ENCODE measurements around the gene PSMD6.

Gene PSMD6

DNA sequence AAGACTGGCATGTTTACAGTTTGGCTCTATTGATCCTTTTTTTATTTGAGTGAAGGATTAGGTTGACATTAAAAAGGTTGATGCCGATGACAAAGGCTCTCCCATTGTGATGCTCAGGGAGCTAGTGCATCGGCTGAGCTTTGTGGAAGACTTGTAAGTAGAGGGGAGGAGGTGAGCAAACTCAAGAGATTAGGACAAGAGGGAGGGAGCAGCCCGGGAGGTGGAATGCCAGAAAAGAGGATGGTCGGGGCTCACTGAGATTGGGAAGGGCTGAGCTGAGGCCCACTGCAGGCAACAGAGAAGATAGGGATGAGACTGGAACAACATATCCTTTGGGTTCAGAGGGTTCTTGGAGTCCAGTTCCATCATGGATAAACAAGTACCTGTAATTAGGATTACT lies 26.5 kb upstream of the PSMD6 start:
- no peak overlapping the region for H2AFZ ChIP-seq (ENCODE audit: low read depth, low read length, severe bottlenecking)
- H3K36me3 ChIP-seq (ENCODE audit: low read length), result no peaks in the 10 kb centered on the region
- no peaks in the 10 kb centered on the region for H3K79me2 ChIP-seq (ENCODE audit: insufficient read depth, low read length)
- H3F3A ChIP-seq (ENCODE audit: insufficient read depth), result no peaks in the 10 kb centered on the region
- no peaks in the 10 kb centered on the region for H3K9me2 ChIP-seq (replicated peaks; ENCODE audit: insufficient read depth, low read length)
- TF ChIP-seq EZH2phosphoT487 (conservative IDR thresholded peaks at IDR 0.05; ENCODE audit: low read length) (no peak), CTCF (IDR thresholded peaks at IDR 0.05; ENCODE audit: insufficient read depth, low read length, poor library complexity, severe bottlenecking) (no peak)
- no peaks in the 10 kb centered on the region for H3K27me3 ChIP-seq (ENCODE audit: low read length)
- no peaks in the 10 kb centered on the region for H3K9me3 ChIP-seq (ENCODE audit: insufficient read depth, low read length)
- H3K4me2 ChIP-seq (ENCODE audit: low read depth, low read length, poor library complexity, severe bottlenecking), result no peak overlapping the region
- no peak overlapping the region for H3K9ac ChIP-seq (ENCODE audit: low read length)
- H3K4me3 ChIP-seq (ENCODE audit: insufficient read depth, low read length, poor library complexity, severe bottlenecking), result no peak overlapping the region
- no peak overlapping the region for H3K27ac ChIP-seq (ENCODE audit: low read depth, low read length)
- no peaks in the 10 kb centered on the region for H4K20me1 ChIP-seq (ENCODE audit: low read depth, low read length)

GRCh38 chr3:64049136-64049535 lies 25.8 kb upstream of the PSMD6 start:
- no peaks in the 10 kb centered on the region for H4K20me1 ChIP-seq (ENCODE audit: low read depth, low read length)
- H3K27ac ChIP-seq (ENCODE audit: low read depth, low read length), result no peak overlapping the region
- H3F3A ChIP-seq (ENCODE audit: insufficient read depth), result no peaks in the 10 kb centered on the region

GRCh38 chr3:64048631-64049061 lies 25.4 kb upstream of the PSMD6 start:
- no peak overlapping the region for H3K4me3 ChIP-seq (ENCODE audit: insufficient read depth, low read length, poor library complexity, severe bottlenecking)
- no peaks in the 10 kb centered on the region for H3K79me2 ChIP-seq (ENCODE audit: insufficient read depth, low read length)
- no peaks in the 10 kb centered on the region for H4K20me1 ChIP-seq (ENCODE audit: low read depth, low read length)
- no peaks in the 10 kb centered on the region for H3K36me3 ChIP-seq (ENCODE audit: low read length)
- no peaks in the 10 kb centered on the region for H3F3A ChIP-seq (ENCODE audit: insufficient read depth)
- TF ChIP-seq EZH2phosphoT487 (conservative IDR thresholded peaks at IDR 0.05; ENCODE audit: low read length) (no peak), CTCF (IDR thresholded peaks at IDR 0.05; ENCODE audit: insufficient read depth, low read length, poor library complexity, severe bottlenecking) (no peak)
- H3K4me2 ChIP-seq (ENCODE audit: low read depth, low read length, poor library complexity, severe bottlenecking), result no peak overlapping the region
- H2AFZ ChIP-seq (ENCODE audit: low read depth, low read length, severe bottlenecking), result no peak overlapping the region
- no peaks in the 10 kb centered on the region for H3K9me2 ChIP-seq (replicated peaks; ENCODE audit: insufficient read depth, low read length)
- no peaks in the 10 kb centered on the region for H3K27me3 ChIP-seq (ENCODE audit: low read length)
- no peak overlapping the region for H3K27ac ChIP-seq (ENCODE audit: low read depth, low read length)
- H3K9me3 ChIP-seq (ENCODE audit: insufficient read depth, low read length), result no peaks in the 10 kb centered on the region
- H3K9ac ChIP-seq (ENCODE audit: low read length), result no peak overlapping the region

More at GRCh38 chr3:64049136-64049535, 25.8 kb upstream of the PSMD6 start:
- Histone ChIP-seq H3K9me3 (ENCODE audit: insufficient read depth, low read length) (no peaks in the 10 kb centered on the region), H3K79me2 (ENCODE audit: insufficient read depth, low read length) (no peaks in the 10 kb centered on the region), H3K4me3 (ENCODE audit: insufficient read depth, low read length, poor library complexity, severe bottlenecking) (no peak overlapping the region), H3K9ac (ENCODE audit: low read length) (no peak overlapping the region), H3K36me3 (ENCODE audit: low read length) (no peaks in the 10 kb centered on the region), H2AFZ (ENCODE audit: low read depth, low read length, severe bottlenecking) (no peak overlapping the region), H3K27me3 (ENCODE audit: low read length) (no peaks in the 10 kb centered on the region), H3K9me2 (replicated peaks; ENCODE audit: insufficient read depth, low read length) (no peaks in the 10 kb centered on the region), H3K4me2 (ENCODE audit: low read depth, low read length, poor library complexity, severe bottlenecking) (no peak overlapping the region)
- TF ChIP-seq CTCF (IDR thresholded peaks at IDR 0.05; ENCODE audit: insufficient read depth, low read length, poor library complexity, severe bottlenecking) (no peak), EZH2phosphoT487 (conservative IDR thresholded peaks at IDR 0.05; ENCODE audit: low read length) (no peak)
